Measurements from ENCODE around the gene SPTBN5. TPM values are rescaled to one million over a fixed set of nuclear protein-coding genes. Genes with fewer than 3 reads are reported as not detected.

Gene SPTBN5
- total RNA-seq, 2 experiments from 2014 or later = 0.03 to 0.17 TPM

GRCh38 chr15:41825572-41826535 lies 68.0 kb downstream of the SPTBN5 start:
- intact Hi-C loops (cut with micrococcal nuclease; ENCODE audit: unreplicated experiment) = loop anchor here (5.0 kb wide), 1 partner anchor 76 kb away; no protein-coding TSS in a partner anchor

GRCh38 chr15:41825145-41825544 lies 68.7 kb downstream of the SPTBN5 start:
- no peak overlapping the region for H2AFZ ChIP-seq (ENCODE audit: low read length)
- H3K4me1 ChIP-seq (ENCODE audit: insufficient read depth, low read length, poor library complexity, severe bottlenecking) = peaks cover 13% of the 10 kb centered on the region
- intact Hi-C loops (cut with micrococcal nuclease; ENCODE audit: unreplicated experiment) = loop anchor here (5.0 kb wide), 1 partner anchor 77 kb away; no protein-coding TSS in a partner anchor
- H3K4me3 ChIP-seq (ENCODE audit: low read depth, low read length, poor library complexity, severe bottlenecking) = no peak overlapping the region
- ChIA-PET CTCF (ENCODE audit: unreplicated experiment) (no interaction called here), POLR2A (no interaction called here)
- BruUV-seq (replicated peaks) = no TSS peak
- TF ChIP-seq CTCF (conservative IDR thresholded peaks at IDR 0.05; ENCODE audit: low read length) (no peak), EZH2phosphoT487 (IDR thresholded peaks at IDR 0.05; ENCODE audit: borderline replicate concordance, low read depth, low read length) (no peak)
- H3K9me2 ChIP-seq (ENCODE audit: insufficient read depth, low read length) = no peaks in the 10 kb centered on the region
- no peak overlapping the region for H3K27ac ChIP-seq (ENCODE audit: low read depth, low read length, poor library complexity, severe bottlenecking)
- DNase-seq (ENCODE audit: low spot score) = no peak
- H3K9me3 ChIP-seq (ENCODE audit: low read length) = no peaks in the 10 kb centered on the region
- no peaks in the 10 kb centered on the region for H4K20me1 ChIP-seq (ENCODE audit: insufficient read depth, low read length)
- no peaks in the 10 kb centered on the region for H3K79me2 ChIP-seq (ENCODE audit: insufficient read depth, low read depth, low read length)
- H3K4me2 ChIP-seq (ENCODE audit: low read length) = no peak overlapping the region
- H3K36me3 ChIP-seq (ENCODE audit: insufficient read depth, low read length) = no peaks in the 10 kb centered on the region; the same call in 1 of the 2 replicates

More at GRCh38 chr15:41825572-41826535, 68.0 kb downstream of the SPTBN5 start:
- Histone ChIP-seq H2AFZ (ENCODE audit: low read length) (no peak overlapping the region), H3K4me1 (ENCODE audit: insufficient read depth, low read length, poor library complexity, severe bottlenecking) (peaks cover 13% of the 10 kb centered on the region), H3K4me3 (ENCODE audit: low read depth, low read length, poor library complexity, severe bottlenecking) (no peak overlapping the region), H3K9me2 (ENCODE audit: insufficient read depth, low read length) (no peaks in the 10 kb centered on the region), H3K36me3 (ENCODE audit: insufficient read depth, low read length) (no peaks in the 10 kb centered on the region; the same call in 1 of the 2 replicates), H3K79me2 (ENCODE audit: insufficient read depth, low read depth, low read length) (no peaks in the 10 kb centered on the region), H4K20me1 (ENCODE audit: insufficient read depth, low read length) (no peaks in the 10 kb centered on the region), H3K9me3 (ENCODE audit: low read length) (no peaks in the 10 kb centered on the region), H3K4me2 (ENCODE audit: low read length) (no peak overlapping the region), H3K27ac (ENCODE audit: low read depth, low read length, poor library complexity, severe bottlenecking) (no peak overlapping the region)
- BruUV-seq (replicated peaks) = no TSS peak
- TF ChIP-seq EZH2phosphoT487 (IDR thresholded peaks at IDR 0.05; ENCODE audit: borderline replicate concordance, low read depth, low read length) (no peak), CTCF (conservative IDR thresholded peaks at IDR 0.05; ENCODE audit: low read length) (no peak)
- POLR2A ChIA-PET = interaction anchor here (0.6 kb wide), 1 partner anchor 62 kb away, joined by 3 read pairs; no protein-coding TSS in a partner anchor
- DNase-seq (ENCODE audit: low spot score) = no peak
- CTCF ChIA-PET (ENCODE audit: unreplicated experiment) = no interaction called here
